ENCODE measurements around the gene RPL19.
A peak's percentile ranks its signal among the peaks of the same experiment; 100 is the strongest.
"Not testable (repeated sequence)": the region's sequence is repeated elsewhere in the genome, so short reads cannot be mapped to it uniquely, and the experiment has no call there.

The RPL19 gene

DNA sequence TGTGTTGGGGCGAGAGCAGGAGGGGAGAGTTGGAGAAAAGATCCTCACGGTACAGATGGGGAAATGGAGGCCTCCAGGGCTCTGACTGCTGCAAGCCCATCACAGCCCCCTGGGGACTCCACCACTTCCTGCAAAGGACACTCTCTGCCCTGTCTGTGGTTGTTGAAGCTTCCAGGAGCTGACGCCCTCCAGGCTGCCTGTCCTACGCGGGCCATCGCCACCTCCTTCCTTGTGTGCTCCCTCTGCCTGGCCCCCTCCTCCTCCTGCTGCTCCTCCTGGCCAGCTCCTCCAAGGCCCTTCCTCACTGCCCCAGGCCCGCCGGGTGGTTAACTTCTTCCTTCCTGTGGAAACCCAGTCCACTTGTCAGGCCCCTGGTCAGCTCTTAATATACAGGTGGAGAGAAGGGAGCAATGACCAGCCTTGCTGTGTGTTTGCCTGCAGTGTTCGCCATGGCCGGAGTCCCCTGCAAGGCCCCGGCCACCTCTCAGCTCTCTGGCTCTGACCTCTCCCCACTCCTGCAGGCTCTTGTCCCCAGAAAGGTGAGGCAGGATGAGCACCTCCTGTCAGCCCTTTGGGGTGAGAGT, 44.0 kb downstream of the RPL19 start:
- no peak for DNase-seq (ENCODE audit: low read depth, low spot score)

DNA sequence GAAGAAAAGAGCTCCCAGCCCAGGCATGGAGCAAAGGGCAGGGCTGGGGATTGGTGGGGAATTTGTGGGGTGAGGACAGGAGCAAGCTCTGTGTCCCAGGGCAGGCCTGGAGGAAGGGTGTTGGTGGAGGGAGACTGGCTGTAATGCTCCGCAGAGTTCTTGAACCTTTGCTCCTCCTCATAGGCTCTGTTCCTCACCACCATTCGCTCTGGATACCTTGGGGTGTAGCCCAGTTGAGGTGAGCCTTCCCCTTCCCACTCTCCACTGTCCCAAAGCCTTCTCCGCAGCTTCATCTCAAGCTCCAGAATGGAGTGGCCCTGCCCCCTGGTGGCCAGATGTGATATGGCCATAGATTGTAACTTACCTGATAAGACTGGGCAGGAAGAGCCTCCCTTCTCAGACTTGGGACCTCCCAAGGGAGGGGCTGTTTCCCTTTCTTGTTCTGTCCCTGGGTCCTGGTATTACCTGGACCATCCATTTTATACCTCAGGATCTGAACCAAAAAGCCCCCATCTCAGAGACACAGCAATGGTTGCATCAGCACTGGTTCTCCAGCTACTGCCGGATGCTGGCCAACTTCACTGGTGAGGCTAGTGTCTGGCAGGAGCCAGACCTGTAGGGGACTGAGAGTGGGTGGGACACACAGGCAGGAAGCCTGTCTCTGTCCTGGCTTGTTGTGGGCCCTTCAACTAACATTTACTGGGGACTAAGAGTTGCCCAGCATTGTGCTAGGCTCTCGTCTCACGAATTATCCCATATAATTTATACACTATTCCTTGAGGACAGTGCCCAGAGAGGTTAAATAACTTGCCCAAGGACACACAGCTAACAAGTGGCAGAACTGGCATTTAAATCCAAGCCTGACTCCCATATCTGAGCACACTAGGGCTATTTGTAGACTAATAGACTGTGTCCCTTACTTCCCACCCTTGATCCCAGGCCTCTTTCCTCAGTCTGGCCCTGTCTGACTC, 44.8 kb downstream of the RPL19 start:
- DNase-seq (ENCODE audit: low read depth, low spot score), result peak; percentile 55

DNA sequence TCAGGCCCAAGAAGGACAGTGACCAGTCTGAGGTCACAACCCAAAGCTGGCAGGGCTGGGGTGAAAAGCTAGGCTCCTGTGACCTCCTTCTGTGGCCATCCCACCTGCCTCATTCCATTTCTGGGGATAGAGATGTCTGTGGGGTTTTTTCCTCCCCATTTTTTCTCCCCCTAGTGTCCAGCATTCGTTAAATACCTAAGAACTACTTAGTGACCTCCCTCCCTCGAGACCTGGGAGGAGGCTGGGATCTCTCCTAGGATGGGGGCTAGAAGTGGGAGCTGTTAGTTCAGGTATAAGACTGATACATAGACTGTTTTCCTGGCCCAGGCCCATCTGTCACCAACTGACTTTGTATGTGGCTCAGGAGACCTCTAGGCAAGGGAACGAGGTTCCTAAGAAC, 46.2 kb downstream of the RPL19 start:
- DNase-seq (ENCODE audit: low read depth, low spot score), result no peak

DNA sequence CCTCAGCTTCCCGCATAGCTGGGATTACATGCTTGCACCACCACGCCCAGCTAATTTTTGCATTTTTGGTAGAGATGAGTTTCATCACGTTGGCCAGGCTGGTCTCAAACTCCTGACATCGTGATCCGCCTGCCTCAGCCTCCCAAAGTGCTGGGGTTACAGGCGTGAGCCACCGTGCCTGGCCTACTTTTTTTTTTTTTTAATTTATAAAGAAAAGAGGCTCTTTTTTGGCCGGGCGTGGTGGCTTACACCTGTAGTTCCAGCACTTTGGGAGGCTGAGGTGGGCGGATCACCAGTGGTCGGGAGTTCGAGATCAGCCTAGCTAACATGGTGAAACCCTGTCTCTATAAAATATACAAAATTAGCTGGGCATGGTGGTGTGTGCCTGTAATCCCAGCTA, 50.0 kb downstream of the RPL19 start:
- not testable (repeated sequence) for DNase-seq (ENCODE audit: low read depth, low spot score)

GRCh38 chr17:39251997-39252396, 51.9 kb downstream of the RPL19 start:
- no peak for DNase-seq (ENCODE audit: low read depth, low spot score)

DNA sequence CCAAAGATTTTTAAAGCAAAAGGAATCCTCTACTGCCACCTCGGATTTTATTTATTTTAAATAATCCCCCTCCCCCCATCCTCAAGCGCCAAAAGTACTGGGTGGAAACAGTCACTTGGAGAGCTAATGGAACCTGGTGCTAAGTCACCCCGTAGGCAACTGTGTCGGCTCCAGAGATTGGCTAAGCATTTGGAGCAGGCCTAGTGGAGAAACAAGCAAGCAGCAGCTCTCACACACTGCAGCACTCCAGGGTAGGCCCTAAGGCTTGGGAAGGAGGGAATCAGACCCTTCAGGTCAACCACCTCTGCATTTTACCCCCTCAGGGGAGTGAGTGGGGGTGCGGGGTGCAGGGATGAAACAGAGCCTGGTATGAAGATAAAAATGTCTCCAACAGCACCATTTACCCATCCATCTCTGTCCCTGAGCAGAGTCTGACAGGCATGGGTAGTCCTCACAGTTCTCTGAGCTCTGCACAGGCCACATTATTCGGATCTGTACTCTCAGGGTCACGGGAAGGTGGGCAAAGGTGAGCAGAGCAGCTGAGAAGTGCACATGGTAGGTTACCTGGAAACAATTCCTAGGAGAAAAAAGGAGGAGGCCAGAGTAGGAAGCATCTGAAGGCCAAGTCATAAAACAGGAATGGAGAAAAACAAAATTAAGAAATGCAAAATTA, 52.8 kb downstream of the RPL19 start:
- no peak for DNase-seq (ENCODE audit: low read depth, low spot score)
